Suppressor macrophage treated with lipopolysaccharide for 4 hours (primary cell): ENCODE results near the gene NT5DC4.
A peak's percentile ranks its signal among the peaks of the same experiment; 100 is the strongest.

Source experiments
- DNase-seq: peaks from one replicate; pipeline ENCODE4 v3.0.0-alpha.2; 2020

Gene NT5DC4

DNA sequence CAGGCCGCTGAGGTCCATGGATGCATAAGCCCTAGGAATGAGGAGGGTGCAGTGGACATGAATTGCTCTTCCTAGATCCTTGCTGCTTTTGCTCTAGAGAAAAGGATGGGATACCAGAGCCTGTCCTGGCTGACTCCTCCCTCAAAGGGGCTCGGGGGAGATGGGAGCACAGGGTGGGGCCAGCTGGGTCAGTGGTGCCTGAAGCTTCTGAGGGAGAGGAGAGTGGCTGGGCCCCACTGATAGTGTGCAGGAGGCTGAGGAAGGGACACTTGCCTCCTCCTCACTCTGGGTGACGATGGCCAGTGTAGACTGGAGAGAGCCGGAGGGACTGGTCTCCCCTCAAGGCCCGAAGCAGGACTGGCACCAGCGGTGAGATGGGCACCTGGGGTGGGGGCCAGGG, at the start of gene NT5DC4:
NT5DC4 (plus strand) TSS at position 236 of the 400 bp plus-strand sequence; CDS start at position 296, 60 bp downstream.
- no peak for DNase-seq

DNA sequence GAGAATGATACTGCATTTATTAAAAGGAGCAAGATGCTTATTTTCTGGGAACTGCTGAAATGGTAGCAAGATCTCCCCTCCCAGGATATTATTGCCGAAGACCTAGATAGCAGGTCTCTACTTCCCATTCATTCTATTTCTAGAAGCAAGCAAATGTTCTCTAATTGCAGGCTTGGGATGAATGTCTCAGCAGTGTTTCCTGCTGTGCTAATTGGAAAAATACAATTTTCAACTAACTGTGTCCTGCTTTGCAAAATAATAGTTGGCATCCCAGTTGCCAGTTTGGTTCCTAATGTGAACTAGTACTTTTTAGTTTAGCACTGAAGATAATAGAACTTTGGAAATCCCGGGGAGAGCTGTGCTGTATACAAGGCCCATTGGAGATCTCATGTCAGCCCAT, 49.0 kb upstream of the NT5DC4 start:
- no peak for DNase-seq

DNA sequence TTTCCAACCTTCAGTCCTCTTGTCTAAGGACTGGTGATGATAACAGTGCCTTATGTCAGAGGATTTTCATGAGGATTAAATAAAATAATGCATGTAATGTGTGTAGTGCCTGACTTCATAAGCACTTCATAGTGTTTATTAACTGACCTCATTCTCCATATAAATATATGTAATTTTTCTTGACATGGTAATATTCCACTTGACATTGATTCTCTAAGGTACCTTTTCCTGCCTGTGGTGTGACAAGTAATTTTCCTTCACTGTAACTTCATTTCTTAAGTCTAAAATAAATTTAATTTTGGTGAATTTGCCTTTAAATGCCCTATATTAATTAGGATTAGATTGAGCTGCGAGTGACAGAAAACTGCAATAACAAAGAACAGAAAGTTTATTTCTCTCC, 47.8 kb upstream of the NT5DC4 start:
- DNase-seq, result no peak

DNA sequence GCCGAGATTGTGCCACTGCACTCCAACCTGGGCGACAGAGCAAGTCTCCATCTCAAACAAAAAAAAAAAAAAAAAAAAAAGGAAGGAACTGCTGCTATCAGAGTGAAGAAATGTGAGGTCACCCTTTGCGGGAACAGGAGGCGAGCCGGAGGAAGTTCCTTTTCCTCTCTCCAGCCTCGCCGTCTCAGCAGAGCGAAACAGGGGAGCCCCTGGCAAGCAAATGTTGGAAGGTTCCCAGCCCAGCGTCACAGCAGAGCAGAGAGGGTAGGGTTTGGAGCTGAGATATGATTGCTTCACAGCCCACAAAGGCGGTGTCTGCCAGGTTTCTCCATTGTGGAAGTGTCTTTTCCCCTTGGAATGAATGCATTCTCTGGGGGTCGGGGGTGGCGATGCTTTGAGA, 46.6 kb upstream of the NT5DC4 start:
- peak; percentile 93 for DNase-seq

DNA sequence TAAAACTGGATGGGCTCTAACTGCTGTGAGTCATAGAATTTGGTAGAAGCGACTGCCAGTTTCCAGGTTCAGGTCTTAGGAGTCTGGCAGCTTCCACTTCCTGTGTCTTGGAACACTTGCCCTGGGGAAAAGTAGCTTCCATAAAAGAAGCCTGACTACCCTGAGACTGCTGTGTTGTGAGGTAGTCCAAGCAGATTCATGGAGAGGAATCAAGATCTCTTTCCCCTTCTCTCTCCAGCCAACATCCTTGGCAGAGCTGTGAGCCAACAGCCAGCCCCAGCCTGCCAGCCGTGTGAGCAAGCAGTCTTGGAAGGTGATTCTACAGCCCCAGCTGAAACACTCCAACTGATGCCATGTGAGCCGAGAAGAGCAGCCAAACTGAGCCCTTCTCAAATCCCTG, 41.3 kb upstream of the NT5DC4 start:
- DNase-seq, result no peak

DNA sequence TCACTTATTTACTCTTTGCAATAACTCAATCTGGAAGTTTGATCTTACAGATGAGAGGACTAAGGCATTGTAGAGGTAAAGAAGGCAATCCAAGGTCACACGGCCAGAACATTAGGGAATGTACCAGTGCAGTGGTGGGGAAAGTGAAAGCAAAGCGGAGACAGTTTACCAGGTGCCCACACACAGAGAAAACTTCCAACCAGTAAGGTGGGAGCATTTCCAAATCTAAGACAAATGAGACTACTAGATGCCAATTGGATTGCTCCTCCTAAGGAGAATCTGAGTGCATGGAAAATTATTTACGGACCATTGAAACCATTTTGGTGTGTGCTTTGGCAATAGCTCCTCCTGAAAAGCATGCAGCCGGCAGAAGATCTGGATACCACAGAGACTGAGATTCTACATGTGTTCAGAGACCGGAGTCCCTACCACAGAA, 40.1 kb upstream of the NT5DC4 start:
- DNase-seq, result no peak

DNA sequence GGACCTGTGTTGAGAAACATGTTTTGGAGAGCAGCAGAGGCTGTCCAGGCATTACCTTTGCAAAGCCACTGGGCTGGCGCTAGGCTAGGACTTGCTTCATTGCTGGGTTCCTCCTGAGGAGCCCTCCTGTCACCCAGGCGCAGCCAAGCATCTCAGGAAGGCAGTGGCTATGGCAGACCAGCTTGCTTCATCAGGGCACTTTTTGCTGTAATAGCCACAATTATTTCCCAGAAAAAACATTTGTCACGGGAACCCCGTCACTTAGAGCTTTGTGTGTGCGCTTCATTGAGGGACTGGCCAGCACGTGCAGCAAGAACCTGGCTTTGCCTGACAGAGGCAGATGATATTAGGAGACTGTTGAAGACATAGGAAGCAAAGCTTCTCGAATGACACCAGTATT, 38.7 kb upstream of the NT5DC4 start:
- peak; percentile 25 for DNase-seq

DNA sequence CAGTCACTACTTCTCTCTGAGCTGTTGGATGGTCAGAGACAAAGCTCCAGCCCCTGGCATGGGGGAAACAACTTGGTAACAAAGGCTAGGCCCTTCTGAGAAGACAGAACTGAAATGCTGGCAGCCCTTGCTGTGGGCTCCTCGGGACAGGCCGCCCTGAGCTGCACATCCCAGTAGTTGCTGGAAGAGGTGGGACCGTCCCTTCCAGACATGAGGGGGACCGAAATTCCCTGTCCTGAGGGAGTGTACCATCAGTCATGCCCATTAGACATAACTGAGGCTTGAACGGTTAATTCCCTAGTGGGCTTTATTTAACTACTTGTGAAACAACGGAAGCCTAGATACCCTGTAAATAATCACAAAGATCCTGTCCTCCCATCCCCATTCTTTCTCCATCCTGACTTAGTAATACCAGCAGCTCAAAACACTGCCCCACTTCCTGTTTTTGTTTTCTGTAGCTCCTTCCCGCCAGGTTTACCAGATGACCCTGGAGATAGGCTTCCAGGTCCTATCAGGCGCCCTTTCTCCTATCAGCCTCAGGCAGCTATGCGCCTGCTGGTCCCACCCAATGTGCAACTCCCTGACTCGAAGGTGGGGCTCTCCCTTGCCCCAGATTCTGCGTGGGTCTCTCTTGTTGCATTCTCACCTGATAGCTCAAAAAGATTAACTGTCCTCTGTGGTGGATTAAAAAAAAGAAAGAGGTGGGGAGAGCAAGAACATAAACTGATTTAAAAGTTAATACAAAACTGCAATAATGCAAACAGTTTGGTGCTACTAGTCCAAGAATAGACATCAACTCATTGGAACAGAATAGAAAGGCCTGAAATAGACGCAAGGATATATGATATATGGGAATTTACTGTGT, 37.0 kb upstream of the NT5DC4 start:
- DNase-seq, result peak; percentile 34

DNA sequence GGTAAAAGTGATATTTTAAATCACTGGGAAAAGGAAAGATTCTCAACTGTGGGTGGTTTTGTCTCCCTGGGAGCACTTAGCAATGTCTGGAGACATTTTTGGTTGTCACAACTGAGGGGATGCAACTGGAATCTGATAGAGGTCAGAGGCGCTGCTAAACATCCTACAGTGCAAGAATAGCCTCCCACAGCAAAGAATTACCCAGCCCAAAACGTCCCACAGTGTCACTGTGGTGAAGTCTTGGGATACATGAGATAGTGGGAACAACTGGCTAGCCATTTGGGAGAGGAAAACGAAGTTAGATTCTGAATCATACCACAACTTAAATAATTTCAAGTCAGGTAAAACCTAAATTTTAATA, 36.4 kb upstream of the NT5DC4 start:
- DNase-seq, result no peak

DNA sequence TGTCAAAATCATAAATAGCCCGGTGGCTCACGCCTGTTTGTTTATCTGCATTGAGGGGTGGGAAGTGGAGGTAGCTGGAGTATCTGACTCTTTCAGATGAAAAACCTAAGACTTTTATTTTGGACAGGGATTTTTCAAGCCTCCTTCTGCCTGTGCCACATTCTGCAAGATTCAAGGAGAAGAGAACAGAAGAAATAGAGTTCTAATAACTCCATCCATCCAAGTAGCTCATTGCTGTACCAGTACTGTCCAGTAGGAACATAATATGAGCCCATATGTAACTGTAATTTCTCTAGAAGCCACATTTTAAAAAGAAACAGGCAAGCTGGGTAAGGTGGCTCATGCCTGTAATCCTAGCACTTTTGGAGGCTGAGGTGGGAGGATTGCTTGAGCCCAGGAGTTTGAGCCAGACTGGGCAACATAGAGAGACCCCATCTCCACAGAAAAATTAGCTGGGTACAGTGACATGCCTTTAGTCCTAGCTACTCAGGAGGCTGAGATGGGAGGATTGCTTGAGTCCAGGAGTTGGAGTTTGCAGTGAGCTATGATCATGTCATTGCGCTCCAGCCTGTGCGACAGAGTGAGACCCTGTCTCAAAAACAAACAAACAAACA, 35.4 kb upstream of the NT5DC4 start:
- no peak for DNase-seq

DNA sequence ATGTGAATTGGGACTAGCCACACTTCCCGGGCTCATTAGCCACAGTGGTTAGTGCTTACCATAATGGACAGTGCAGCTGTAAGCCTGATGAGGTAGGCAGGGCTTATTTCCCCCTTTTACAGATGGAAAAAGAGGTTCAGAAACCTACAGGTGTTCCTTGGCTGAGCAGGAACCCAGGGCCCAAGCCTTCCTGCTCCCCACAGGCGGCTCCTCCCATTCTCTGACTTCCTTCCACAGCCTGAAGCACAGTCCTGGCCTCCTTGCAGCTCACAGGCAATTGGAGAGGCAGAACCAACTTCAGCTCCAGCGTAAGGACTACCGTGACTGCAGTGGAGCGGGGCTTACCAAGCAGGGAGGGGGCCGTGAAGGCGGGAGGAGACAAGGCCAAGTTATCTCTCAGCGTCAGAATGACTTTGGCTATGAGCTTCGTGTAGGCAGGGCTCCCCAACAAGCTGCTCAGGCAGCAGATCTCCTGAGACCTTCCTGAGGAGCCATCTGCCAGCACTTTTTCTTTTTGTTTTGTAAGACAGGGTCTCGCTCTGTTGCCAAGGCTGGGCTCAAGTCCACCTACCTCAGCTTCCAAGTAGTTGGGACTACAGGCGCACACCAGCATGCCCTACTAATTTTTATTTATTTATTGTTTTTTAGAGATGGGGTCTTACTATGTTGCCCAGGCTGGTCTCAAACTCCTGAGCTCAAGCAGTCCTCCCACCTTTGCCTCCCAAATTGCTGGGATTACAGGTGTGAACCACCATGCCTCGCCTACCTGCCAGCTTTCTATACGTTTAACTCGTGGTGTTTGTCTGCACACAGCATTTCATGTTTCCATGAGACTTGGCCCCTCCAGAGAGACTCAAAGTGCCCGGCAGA, 34.2 kb upstream of the NT5DC4 start:
- no peak for DNase-seq

DNA sequence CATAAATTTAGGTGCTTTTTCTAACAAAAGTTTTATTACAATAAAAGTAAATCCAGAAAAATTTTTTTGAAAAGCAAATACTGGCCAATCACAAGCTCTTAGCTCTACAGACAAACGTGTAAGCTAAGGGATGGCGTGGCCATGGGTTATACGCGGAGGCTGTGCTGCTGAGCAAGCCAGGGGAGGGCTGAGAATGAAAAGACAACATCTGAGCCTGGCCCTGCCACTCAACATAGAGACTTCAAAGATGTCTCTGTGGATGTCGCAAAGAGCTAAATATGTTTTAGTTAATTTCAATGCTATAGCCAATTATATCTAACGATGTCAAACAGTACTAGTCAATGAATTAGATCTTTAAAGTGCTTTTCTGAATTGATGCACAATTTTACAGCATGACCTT, 33.3 kb upstream of the NT5DC4 start:
- no peak for DNase-seq

DNA sequence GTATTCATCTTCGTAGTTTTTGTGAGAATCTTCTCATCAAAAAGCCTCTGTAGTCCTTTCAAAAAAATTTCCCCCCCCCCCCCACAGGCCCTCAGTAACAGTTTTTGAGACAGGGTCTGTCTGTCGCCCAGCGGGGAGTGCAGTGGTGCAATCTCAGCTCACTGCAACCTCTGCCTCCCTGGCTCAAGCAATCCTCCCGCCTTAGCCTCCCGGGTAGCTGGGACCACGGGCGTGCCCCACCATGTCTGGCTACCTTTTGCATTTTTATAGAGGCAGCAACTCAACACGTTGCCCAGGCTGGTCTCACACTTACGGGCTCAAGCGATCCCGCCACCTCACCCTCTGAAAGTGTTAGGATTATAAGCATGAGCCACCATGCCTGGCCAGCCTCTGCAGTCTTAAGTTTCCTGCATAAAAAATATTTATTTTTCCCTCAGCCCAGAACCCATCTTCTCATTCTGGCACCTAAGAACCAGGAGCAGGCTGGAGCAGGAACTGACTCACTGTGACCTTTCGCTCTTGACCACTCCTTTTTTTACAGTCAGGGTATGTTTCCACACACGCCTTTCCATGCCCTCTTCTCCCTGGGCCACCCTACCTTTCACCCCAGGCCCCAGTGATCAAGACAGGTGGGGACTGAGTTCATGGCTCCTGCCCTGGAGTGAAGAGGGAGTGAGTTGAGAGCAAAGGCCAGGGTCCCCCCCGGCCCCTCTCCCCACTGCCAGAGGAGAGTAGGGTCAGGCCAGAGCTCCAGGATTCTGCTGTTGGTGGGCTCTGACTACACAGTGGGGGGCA, 32.5 kb upstream of the NT5DC4 start:
- DNase-seq, result no peak

DNA sequence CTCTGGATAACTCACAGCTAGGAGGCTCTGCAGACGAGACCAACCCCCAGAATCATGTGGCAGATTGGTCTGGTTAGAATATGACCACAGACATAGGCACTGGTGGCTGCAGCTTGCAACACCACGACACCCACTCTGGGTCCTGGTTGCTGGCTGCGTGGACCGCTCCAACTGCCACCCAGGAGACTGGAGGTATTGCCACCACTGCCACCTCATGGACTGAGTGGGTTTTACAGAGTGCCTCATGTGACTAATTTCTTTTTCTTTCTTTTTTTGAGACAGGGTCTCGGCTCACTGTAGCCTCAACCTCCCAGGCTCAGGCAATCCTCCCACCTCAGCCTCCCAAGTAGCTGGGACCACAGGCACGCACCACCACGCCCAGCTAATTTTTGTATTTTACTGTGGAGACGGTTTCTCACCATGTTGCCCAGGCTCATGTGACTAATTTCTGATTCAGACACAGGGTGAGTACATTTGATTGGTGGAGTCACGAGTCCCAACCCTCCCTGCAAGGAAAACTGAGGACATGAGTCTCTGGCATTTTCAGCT, 29.9 kb upstream of the NT5DC4 start:
- DNase-seq, result peak; percentile 87

DNA sequence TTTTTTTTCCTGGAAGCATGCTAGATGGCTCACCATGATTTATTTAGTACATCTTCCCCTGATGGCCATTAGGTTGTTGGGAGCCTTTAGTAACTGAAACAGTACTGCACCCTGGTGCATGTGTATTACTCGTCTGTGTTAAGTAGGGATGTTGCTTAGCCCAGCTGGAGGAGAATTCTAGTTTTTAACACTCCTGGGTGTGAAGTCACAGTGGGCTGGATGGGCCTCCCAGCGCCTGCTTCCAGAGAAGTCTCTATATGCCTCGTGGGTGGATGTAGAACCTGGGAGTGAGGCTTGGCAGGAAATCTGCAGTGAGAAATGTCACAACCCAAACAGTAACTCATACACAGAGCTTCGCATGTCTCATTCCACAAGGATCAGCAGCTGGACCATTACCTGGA, 28.9 kb upstream of the NT5DC4 start:
- DNase-seq, result no peak

DNA sequence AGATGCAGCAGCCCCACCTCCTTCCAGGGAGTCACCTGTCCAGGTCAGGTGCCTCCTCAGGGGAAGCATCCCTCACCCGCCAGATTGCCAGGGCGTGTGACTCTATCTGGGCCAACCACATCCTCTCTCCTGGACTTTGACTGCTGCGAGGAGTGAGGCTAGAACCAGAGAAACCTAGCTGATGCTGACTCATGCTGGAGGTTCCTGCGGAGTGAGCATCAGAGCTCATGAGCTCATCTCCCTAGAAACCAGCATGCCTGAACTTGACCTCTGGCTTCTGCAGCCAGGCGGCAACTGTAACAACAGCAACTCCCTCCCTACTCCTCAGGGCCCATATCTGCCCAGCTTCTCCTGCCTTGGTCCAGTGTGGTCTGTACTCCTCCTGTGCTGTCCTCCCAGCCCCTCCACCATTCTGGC, 28.3 kb upstream of the NT5DC4 start:
- DNase-seq, result peak; percentile 92

DNA sequence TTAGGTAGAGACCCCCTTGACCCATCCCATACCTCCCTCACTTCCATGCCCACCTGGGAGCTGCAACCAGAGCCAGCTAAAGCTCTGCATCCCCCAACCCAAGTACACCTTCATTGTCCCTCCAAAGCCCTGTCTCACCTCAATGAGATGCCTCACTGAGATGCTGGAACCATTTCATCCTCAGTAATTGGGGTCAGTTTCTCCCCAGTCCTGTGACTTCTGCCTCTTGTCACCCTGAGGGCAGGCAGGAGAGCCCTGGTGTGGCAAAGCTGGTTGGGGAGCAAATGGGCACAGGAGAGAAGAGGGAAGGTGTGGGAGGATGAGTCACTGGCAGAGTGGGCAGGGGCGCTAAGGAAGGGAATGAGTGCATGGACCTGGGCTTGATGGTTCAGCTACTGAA, 27.9 kb upstream of the NT5DC4 start:
- no peak for DNase-seq

DNA sequence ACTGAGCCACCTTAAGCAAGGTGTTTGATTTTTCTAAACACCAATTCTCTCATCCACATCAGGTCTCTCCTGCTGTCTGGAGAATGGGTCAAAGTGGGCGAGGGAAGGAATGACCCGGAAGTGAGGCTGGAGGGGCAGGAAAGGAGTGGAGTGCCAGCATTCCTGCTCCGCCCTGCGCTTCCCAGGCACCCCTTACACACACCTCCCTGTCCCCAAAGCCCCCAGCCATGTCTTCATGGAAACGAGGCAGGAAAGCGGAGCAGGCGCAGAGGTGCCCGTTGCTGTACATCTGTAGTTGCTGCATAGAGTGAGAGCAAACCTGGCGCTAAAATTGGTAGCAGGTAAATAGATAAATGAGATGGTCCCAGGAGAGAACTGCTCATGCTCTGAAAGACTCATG, 27.2 kb upstream of the NT5DC4 start:
- no peak for DNase-seq

DNA sequence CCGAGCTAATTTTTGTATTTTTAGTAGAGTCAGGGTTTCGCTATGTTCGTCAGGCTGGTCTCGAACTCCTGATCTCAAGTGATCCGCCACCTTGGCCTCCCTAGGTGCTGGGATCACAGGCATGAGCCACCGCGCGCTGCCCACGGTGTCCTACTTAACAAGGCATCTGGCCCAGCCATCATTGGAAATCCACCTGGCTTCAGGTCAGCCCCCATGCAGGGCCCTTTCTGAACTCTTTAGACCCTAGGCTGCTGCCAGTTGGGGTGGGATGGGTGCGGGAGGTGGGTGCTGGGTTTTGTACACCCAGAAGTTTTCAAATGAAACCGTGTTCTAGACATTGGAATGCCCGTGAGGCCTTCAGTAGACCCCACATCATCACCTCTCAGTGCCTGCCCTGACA, 26.6 kb upstream of the NT5DC4 start:
- DNase-seq, result no peak

DNA sequence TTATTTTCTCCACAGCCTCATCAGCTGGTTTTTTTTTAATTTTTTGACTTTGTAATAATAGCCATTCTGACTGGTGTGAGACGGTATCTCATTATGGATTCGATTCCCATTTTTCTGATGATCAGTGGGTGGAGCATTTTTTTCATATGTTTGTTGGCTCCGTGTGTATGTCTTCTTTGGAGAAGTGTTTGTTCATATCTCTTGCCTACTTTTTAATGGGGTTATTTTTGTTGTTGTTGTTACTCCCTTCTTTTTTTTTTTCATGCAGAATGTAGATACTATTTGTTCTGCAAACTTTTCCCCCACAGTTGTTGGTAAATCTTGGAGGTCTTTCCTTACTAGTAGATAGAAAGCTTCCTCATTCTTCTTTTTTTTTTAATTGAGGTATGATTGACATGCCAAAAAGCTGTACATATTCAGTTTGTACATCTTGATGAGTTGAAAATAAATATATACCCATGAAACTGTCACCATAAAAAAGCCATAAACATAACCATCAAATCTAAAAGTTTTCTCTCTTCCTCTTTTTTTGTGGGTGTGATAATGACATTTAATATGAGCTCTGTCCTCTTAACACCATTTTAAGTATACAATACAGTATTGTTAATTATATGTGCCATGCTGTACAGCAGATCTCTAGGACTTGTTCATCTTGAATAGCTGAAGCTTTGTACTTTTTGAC, 21.8 kb upstream of the NT5DC4 start:
- DNase-seq, result no peak

DNA sequence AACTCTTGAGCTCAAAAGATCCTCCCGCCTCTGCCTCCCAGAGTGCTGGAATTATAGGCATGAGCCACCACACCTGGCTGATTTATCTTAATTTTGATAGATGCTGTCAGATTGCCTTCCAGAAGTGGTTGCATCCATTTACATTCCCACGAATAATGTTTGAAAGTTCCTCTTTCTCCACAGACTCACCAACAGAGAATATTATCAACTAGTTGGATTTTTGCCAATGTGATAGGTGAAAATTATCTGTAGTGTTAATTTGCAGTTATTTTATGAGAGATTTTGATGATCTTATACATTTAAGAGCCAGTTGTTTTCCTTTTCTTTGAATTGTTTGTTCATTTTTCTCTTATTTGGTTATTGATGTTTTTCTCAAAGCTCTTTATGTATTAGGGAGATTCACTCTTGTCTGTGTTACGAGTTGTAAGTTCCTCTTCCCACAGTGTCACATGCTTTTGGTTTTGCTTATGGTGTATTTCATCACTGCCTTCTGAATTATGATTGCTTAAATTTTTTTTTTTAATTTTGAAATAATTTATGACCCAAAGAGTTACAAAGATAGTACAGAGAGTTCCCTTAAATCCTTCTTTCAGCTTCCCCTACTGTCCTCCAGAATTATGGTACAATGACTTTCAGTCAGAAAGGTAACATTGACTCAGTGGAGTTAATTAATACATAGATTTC, 20.7 kb upstream of the NT5DC4 start:
- peak; percentile 88 for DNase-seq
